GM12873 (cell line): ENCODE results near the gene STAP2.

Source experiments
- TF ChIP-seq, protein P1 (sequence below): IDR thresholded peaks from 2 replicates; pipeline ENCODE4 v1.5.1; 2012; ENCODE audit warnings: low read depth, mild to moderate bottlenecking, moderate library complexity, low read length, control low read depth; ENCODE audit not compliant: insufficient read depth; ENCODE audit errors: missing control alignments

Gene STAP2

DNA sequence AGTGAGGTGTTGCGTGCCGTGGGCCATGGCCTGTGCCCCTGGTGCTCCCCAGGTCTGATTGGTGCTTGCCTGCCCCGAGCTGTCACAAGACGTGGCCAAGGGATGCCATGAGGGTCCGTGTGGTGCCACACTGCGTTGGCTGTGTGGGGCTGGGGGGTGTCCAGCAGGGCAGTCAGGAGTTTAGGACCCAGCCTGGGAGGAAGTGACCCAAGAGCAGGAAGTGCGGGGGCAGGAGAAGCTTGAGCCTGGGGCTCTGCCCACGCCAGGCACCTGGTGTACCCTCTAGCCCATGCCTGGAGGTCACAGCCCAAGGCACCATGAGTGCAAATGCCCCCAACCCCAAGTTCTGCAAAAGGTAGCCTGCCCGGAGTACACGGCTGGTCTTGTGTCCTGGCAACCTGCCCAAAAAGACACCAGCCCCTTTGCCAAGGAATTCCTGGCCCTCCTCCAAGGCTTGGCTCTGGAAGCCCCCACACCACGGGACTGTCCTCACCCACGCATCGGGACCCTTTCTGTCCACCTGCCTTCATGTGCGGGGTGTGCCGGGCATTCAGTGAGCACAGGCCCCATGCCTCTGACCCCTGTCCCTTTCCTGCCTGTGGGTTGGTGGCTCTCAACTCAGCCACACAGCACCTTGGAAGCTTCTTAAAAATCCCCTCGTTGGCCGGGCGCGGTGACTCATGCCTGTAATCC is 29.6 kb upstream of the STAP2 start:
- TF ChIP-seq, protein P1, sequence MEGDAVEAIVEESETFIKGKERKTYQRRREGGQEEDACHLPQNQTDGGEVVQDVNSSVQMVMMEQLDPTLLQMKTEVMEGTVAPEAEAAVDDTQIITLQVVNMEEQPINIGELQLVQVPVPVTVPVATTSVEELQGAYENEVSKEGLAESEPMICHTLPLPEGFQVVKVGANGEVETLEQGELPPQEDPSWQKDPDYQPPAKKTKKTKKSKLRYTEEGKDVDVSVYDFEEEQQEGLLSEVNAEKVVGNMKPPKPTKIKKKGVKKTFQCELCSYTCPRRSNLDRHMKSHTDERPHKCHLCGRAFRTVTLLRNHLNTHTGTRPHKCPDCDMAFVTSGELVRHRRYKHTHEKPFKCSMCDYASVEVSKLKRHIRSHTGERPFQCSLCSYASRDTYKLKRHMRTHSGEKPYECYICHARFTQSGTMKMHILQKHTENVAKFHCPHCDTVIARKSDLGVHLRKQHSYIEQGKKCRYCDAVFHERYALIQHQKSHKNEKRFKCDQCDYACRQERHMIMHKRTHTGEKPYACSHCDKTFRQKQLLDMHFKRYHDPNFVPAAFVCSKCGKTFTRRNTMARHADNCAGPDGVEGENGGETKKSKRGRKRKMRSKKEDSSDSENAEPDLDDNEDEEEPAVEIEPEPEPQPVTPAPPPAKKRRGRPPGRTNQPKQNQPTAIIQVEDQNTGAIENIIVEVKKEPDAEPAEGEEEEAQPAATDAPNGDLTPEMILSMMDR = no peak

DNA sequence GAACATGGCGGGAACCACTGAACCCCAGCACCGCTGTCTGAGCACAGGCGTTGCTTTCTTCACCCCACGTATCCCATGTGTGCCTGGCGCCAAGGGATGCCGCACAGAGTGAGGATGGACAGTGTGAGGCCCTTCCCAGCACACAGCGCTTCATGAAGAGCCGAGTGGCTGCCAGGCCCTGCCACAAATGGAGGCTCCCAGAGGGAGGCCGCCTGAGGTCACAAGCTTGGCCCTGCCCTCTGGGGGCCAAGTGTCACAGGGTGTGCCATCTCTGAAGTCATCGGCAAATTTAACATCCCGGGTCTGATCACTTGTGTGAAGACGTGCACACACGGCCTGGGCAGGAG is 29.1 kb upstream of the STAP2 start:
- TF ChIP-seq, protein P1 = no peak

DNA sequence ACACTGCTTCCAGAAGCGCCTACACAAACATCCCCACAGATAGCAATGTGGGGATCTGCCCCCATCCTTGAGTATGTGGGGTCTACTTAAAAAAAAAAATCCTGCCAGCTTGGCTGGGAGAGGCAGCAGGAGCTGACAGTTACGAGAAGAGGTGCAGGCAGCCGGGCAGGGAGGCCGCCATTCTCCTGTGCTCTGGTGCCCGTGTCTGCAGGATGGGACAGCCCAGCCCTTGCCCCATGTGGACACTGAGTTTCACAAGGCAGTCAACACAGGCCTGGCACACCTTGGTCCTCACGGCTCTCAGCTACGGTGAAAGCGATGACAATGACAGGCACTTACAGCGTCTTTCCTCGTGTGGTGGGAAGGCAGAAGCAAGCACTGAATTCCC is 28.7 kb upstream of the STAP2 start:
- TF ChIP-seq, protein P1 = no peak

DNA sequence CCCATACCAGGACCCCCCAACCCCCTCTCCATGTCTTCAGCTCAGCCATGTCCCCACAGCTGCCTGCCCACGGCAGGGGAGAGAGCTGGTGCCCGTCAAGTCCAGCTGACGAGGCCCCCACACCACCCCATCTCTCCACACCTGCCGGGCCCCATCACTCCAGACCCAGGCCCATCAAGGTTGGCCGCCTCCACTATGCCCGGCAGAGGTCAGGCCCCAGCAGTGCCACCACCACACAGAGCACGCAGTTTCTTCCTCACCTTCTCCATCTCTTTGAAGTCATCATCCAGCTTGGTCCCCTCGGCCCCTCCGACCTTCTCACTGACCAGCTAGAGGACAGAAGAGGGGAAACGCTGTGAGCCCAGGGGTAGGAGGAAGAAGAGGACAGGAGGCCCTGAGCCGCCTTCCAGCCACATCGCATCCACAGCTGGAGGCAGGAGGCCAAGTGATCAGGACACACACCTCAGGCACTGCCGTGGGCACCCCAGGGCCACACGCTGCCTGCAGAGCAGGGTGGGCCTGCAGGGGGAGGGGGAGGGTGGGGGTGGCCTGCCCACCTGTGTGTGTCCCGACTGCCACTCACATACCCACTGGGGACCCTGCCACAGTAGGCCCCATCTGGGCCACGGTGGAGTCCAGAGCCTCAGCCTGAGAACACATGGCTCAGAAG is 28.2 kb upstream of the STAP2 start:
- TF ChIP-seq, protein P1 = no peak

DNA sequence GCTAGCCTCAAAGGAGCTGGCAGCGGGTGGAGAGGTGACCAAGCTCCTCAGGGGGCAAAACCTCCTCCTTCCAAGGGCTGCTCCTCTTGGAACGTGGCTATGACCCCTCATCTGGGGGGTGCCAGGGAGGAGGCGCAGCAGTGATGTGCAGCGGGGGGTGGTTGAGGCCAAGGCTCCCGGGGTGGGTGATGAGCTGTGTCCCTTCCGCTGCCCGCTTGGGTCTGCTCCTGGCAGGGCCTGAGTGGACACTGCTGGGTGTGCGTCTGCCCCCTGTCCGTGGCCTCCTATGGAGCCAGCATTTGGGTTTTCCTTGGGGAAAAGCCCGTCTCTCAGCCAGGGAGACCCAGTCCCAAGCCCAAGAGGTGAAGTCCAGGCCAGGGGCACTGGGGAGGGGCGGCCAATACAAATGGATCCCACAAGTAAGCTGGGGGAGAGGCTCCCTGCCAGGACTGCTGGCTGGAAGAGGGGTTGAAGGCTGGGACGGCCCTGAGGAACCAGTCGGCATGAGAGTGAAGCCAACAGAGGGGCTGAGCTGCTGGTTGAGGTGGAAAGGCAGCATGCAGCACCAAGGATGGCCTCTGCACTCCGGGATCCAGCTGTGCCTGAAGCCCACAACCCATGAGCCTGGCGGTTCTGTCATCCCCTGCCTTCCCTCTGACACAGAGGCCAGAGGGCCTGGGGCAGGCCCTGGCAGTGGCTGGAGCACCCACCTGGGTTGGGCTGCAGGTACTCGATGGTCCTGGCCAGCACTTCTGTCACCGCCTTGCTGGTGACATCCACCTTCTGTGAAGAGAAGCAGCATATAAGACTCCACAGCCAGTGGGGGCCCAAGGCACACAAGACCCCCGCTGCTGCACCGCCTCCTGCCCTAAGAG is 27.4 kb upstream of the STAP2 start:
- TF ChIP-seq, protein P1 = no peak

DNA sequence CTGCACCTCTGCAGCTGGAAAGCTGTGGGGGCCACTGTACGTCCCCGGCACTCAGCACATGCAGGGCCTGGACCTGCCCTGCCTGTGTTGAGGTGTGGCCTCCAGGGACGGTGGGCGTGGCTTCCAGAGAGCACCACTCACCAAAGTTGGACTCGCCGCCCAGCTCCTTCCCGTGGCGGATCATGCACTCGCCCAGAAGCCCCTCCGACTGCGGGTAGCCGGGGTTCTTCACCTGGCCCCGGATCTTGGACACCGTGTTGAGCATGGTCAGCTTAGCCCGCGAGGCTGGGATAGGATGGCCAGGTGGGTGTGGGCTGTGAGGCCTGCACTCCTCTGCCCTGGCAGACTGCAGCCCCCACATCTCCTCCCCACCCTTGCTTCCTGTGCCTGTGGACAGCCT is 26.7 kb upstream of the STAP2 start:
- TF ChIP-seq, protein P1 = no peak

DNA sequence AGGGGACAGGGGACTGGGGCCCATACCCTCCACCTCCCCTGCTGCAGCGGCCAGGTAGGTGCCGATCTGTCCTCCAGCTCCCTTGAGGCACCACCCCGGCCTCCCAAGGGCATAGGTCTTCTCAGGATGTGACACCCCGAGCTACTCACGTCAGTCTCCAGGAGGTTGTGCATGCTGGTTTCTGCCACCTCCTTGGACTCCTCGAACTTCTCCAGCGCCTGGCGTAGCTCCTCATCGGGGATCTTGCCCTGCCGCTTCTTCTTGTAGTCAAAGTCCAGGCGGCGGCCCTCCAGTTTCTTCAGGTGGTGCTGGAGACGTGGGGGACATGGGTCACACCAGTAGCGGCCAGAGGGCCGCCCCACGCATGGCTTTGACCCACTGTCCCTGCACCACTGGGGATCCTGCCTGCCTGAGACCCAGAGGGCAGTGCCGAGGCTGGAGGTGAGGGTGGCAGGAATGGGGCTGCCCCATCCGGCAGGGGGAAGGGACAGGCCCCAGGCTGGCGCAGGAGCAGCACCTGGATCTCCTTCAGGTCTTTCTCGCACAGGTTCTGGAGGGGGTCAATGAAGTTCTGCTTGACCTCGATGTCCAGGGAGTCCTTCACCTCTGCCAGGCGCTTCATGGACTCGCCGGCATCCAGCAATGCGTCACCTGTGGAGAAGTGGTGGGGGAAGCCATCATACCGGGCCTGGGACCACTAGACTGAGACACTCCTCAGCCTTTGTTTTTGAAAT is 25.1 kb upstream of the STAP2 start:
- TF ChIP-seq, protein P1 = no peak
